HG03354 (cell line): ENCODE measurements around the gene IFNGR1.
"Not testable (repeated sequence)": the region's sequence is repeated elsewhere in the genome, so short reads cannot be mapped to it uniquely, and the experiment has no call there.

Experiments used
- ATAC-seq: cut with Tn5 transposase; IDR thresholded peaks from one replicate; pipeline ENCODE4 v1.9.1; 2021; ENCODE audit warnings: mild to moderate bottlenecking; ENCODE audit not compliant: unreplicated experiment, poor library complexity, severe bottlenecking

The IFNGR1 gene

GRCh38 chr6:137216106-137216505, 3.1 kb downstream of the IFNGR1 start:
- ATAC-seq = no peak

DNA sequence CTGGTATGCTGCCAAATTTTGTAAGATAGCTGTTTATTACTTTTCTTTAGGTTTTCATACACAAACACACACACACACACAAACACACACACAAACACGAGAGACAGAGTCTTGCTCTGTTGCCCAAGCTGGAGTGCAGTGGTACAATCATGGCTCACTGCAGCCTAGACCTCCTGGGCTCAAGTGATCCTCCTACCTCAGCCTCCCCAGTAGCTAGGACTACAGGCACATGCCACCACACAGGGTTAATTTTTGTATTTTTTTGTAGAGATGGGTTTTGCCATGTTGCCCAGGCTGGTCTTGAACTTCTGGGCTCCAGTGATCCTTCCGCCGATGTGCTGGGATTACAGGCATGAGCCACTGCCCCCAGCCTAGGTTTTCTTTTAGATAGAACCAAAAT, 3.6 kb downstream of the IFNGR1 start:
- ATAC-seq = not testable (repeated sequence)

DNA sequence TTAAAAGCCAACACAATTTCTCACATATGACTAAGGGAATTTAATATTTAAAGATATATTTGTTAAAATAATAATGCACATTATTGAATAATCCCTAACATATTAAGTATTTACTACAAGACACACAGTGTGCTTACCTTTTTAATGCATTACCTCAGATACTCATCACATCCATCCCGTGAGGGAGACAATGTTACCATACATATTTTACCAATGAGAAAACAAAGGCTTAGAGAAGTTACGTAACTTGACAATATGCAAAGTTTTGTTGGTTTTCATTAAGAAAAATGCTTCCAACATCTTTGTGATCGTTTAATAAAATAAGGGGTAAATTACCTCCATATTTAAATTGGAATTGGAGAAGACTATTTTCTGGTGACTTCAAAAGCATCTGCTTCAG, 4.3 kb downstream of the IFNGR1 start:
- no peak for ATAC-seq

- ATAC-seq = no peak
These were observed 5.4 kb downstream of the IFNGR1 start for GRCh38 chr6:137213813-137214212.

GRCh38 chr6:137213331-137213740, 5.8 kb downstream of the IFNGR1 start:
- no peak for ATAC-seq

- ATAC-seq = no peak
These were observed 7.3 kb downstream of the IFNGR1 start for GRCh38 chr6:137211910-137212309.

DNA sequence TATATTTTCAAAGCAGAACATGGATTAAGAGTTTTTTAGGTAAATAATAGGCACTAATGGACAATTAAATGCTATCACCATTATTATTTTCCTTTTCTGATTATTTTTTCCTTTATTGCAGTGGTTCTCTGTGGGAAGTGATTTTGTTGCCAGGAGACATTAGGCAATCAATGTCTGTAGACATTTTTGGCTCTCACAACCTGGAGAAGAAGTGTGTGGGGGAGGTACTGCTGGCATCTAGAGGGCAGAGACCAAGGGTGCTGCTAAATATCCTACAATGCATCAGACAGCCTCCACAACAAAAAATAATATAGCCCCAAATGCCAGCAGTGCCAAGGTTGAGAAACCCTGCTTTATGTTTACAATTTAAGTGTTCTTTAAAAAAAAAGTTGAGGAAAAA, 8.3 kb downstream of the IFNGR1 start:
- no peak for ATAC-seq

GRCh38 chr6:137208279-137208678, 10.9 kb downstream of the IFNGR1 start:
- ATAC-seq = no peak

GRCh38 chr6:137207457-137207856, 11.7 kb downstream of the IFNGR1 start:
- not testable (repeated sequence) for ATAC-seq

- ATAC-seq = no peak
These were observed 12.6 kb downstream of the IFNGR1 start for GRCh38 chr6:137206577-137206976.

DNA sequence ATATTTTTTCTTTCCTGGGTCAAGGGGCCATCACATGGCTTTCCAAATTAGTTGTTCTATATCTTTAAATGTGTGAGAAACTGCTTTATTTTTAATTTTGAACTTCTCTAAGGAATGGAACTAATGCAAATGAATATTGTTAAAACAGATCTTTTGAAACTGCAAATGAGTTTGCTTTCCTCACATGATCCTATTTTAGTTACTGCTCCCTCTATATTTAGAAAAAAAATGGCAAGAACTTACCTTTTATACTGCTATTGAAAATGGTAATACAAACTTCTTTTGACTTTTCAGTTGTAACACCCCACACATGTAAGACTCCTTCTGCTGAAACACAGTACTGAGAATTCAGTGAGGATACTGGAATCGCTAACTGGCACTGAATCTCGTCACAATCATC, 15.9 kb downstream of the IFNGR1 start:
- ATAC-seq = no peak

GRCh38 chr6:137202078-137202477, 17.1 kb downstream of the IFNGR1 start:
- ATAC-seq = no peak

DNA sequence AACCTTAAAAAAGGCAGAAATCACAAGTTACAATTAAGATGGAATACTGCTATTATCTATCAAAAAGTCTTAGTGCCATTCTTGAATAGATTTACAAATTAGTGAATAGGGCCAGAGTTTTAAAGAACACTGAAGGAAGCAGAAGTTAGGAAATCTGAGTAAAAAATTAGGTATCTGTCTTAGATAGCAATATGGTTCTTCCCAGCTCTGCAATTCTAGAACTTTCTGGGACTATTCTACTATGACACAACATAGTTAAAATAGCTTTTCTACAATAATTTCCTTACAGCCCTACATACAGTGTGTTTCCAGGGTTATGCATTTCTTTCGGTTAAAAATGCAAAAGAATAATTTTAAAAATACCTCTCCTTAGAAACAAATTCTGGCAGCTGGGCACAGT, 18.2 kb downstream of the IFNGR1 start:
- no peak for ATAC-seq

DNA sequence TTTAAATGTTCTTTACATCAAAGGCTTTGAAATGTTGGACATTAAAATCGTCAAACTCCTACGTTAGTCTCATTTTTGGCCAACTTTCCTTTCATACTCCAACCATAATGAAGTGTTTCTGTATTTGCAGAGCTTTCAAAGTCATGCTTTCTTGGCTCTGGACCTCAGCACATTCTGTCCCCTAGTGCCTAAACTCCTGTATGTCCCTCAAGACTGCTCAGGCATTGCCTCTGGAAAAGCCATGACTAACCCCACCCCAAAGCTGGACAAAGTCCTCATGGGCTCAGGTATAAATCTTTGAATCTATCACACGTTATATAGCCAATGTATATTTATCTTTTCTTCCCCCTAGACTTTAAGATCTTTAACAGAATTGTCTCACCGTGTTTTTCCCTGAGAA, 18.9 kb downstream of the IFNGR1 start:
- no peak for ATAC-seq

DNA sequence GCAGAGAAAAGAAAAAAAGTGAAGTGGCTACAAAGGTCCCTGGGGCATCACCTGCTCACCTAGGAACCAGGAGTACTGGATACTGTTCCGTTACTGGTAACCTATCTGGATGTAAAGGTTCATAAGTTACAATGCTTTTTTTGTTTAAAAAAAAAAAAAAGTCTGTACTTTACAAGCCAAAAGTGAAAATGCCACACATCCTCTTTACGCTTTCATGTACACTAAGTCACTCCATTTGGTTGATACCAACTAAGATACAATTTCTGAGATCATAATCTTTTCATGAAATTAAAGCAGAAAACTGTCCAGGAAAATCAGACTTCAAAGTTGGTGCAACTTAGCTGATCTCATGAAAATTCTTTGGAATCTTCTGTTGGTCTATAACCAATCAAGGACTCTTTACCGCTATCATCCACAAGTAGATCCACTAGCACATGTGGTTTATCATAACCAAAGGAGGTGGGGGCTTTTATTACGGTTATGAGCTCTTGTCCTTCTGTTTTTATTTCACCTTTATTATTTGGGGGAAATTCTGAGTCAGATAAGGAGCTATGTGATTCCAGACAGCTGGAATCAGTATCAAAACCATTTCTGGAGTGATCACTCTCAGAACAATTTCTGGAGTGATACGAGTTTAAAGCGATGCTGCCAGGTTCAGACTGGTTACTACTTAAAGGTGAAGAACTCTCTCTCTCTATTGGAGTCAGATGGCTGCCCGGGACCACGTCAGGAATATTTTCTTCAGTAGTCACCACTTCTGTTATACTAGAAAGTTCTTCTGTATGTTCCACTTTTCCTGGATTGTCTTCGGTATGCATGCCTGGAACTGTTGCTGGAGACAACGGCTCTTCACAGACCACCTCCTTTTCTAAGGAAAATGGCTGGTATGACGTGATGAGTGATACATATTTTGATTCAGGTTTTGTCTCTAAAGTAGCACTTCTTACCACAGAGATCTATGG, 21.2 kb downstream of the IFNGR1 start:
- no peak for ATAC-seq

GRCh38 chr6:137193256-137194070, 25.7 kb downstream of the IFNGR1 start:
- ATAC-seq = no peak

GRCh38 chr6:137192821-137193220, 26.4 kb downstream of the IFNGR1 start:
- no peak for ATAC-seq

DNA sequence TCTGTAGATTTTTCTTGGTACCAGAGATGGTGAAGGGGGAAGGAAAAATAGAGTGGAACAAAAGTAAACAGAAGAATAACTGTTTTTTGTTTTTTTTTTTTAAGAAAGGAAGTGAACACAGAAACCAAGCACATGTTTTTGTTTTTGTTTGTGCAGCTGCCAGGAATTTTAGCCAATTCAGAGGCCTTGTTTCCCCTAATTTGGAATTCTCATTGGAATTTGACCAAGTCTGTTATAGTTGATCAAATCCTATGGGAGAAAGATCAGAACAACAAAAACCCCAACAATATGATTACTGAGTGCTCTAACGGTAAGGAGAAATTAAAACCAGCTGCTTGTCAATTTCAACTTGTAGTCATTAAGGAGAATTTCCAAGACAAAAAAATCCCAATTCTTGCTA, 27.5 kb downstream of the IFNGR1 start:
- no peak for ATAC-seq

- no peak for ATAC-seq
These were observed 27.9 kb downstream of the IFNGR1 start for GRCh38 chr6:137191236-137191635.

DNA sequence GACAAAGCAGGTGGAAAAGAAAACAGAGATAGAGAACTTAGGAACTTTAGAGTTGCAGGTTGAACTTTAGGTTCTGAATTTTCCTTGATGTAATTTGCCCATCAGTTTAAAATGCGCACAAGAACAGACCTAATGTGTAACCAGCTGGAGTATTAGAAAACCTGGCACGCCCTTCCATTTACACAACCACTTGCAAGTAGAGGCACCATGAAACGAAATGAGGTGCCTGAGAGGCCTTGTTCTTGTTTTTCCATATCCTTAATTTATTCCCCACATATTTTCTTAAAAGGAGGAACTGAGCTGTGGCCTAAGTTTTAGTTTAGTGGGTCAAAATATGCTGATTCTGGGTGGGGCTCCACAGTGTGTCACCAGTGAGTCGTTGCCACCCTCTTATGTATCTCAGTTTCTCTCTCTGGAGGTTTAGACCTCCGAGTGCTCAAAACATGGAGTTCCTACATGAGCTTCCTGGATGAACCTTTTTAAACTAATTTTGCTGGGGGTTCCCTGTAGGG, 28.5 kb downstream of the IFNGR1 start:
- no peak for ATAC-seq

GRCh38 chr6:137188855-137189254, 30.3 kb downstream of the IFNGR1 start:
- ATAC-seq = no peak
